Activated CD4-positive, alpha-beta T cell treated with anti-CD3 and anti-CD28 coated beads for 48 hours (primary cell): ENCODE data around the gene CYP17A1.

Experiments used
- DNase-seq: peaks from one replicate; pipeline ENCODE4 v3.0.0-alpha.2; 2020

CYP17A1 gene

GRCh38 chr10:102801978-102802377 is 35.2 kb downstream of the CYP17A1 start:
- DNase-seq: no peak

- DNase-seq: no peak
Measured at GRCh38 chr10:102801496-102801895, 35.7 kb downstream of the CYP17A1 start.

GRCh38 chr10:102800611-102801335 is 36.4 kb downstream of the CYP17A1 start:
- no peak for DNase-seq

GRCh38 chr10:102799691-102800471 is 37.3 kb downstream of the CYP17A1 start:
- DNase-seq: no peak

GRCh38 chr10:102796407-102797176 is 40.6 kb downstream of the CYP17A1 start:
- DNase-seq: peak; percentile 71

- no peak for DNase-seq
Measured at GRCh38 chr10:102795453-102796406, 41.5 kb downstream of the CYP17A1 start.

- no peak for DNase-seq
Measured at GRCh38 chr10:102791754-102792395, 45.3 kb downstream of the CYP17A1 start.

- no peak for DNase-seq
Measured at GRCh38 chr10:102785818-102786217, 51.4 kb downstream of the CYP17A1 start.

GRCh38 chr10:102783568-102783967 is 53.6 kb downstream of the CYP17A1 start:
- no peak for DNase-seq

- no peak for DNase-seq
Measured at GRCh38 chr10:102782673-102783551, 54.3 kb downstream of the CYP17A1 start.

- no peak for DNase-seq
Measured at GRCh38 chr10:102781921-102782557, 55.2 kb downstream of the CYP17A1 start.

GRCh38 chr10:102781090-102781920 is 55.9 kb downstream of the CYP17A1 start:
- DNase-seq: no peak
